IMR-90 (cell line): ENCODE measurements around the gene CDHR3. TPM values are rescaled to one million over a fixed set of nuclear protein-coding genes. Genes with fewer than 3 reads are reported as not detected.

ENCODE experiments used
- ATAC-seq: fragments of 200-7000 bp; cut with Tn5 transposase; 2 replicates; pipeline ENCODE4 v1.9.1; 2020; ENCODE audit warnings: low read depth, mild to moderate bottlenecking, moderate library complexity
- BruUV-seq: library from RNA; stranded (reverse); fragments of 400-500 nt; replicated peaks from 2 replicates; lab custom pipeline; 2021; lab: Mats Ljungman, UMichigan
- CTCF ChIA-PET: fragments of 300-600 bp; formaldehyde crosslinking; extraction: SDS; loops from one replicate; lab custom pipeline; 2021; ENCODE audit warnings: antibody characterized with exemption; lab: Yijun Ruan, JAX
- POLR2A ChIA-PET: fragments of 300-600 bp; sonication (Branson Sonifier 250); formaldehyde crosslinking; loops from one replicate; lab custom pipeline; 2022; ENCODE audit warnings: antibody characterized with exemption; ENCODE audit not compliant: unreplicated experiment; lab: Charles Lee
- DNase-seq: peaks from one replicate; pipeline ENCODE4 v3.0.0; 2013
- H2AFZ ChIP-seq: replicated peaks from 2 replicates; pipeline ENCODE3; 2013; ENCODE audit warnings: low read length, mild to moderate bottlenecking; ENCODE audit not compliant: poor library complexity
- H2AK5ac ChIP-seq: 2 replicates; pipeline ENCODE4 v1.6.1; 2013; ENCODE audit warnings: low read depth, low read length, inconsistent platforms
- H2AK9ac ChIP-seq: replicated peaks from 2 replicates; pipeline ENCODE3; 2013; ENCODE audit warnings: mild to moderate bottlenecking, low read depth, low read length, moderate library complexity; ENCODE audit not compliant: poor library complexity
- H2BK120ac ChIP-seq: 2 replicates; pipeline ENCODE4 v1.6.1; 2013; ENCODE audit warnings: low read depth, low read length, inconsistent platforms
- H2BK15ac ChIP-seq: 3 replicates; pipeline ENCODE4 v1.6.1; 2013; ENCODE audit warnings: low read depth, low read length, inconsistent platforms
- H2BK20ac ChIP-seq: 2 replicates; pipeline ENCODE4 v1.6.1; 2013; ENCODE audit warnings: low read depth, mild to moderate bottlenecking, inconsistent platforms, low read length, moderate library complexity
- H2BK5ac ChIP-seq: 2 replicates; pipeline ENCODE4 v1.6.1; 2013; ENCODE audit warnings: mild to moderate bottlenecking, low read depth, low read length, inconsistent platforms; ENCODE audit not compliant: poor library complexity, severe bottlenecking
- H3K14ac ChIP-seq: replicated peaks from 2 replicates; pipeline ENCODE4 v1.6.1; 2013; ENCODE audit warnings: low read depth, low read length, inconsistent platforms
- H3K18ac ChIP-seq: 2 replicates; pipeline ENCODE4 v1.6.1; 2013; ENCODE audit warnings: low read depth, low read length, control low read depth
- H3K23ac ChIP-seq: 2 replicates; pipeline ENCODE4 v1.6.1; 2013; ENCODE audit warnings: low read depth, low read length, inconsistent platforms
- H3K27ac ChIP-seq: 2 replicates; pipeline ENCODE4 v1.5.1; 2013; ENCODE audit warnings: mild to moderate bottlenecking, control low read depth, low read length; ENCODE audit not compliant: insufficient read depth
- H3K27me3 ChIP-seq: 2 replicates; pipeline ENCODE4 v1.6.1; 2013; ENCODE audit warnings: low read length; ENCODE audit not compliant: control insufficient read depth, insufficient read depth
- H3K36me3 ChIP-seq: 2 replicates; pipeline ENCODE4 v1.6.1; 2013; ENCODE audit warnings: low read length, mixed read lengths; ENCODE audit not compliant: control insufficient read depth, insufficient read depth
- H3K4ac ChIP-seq: 2 replicates; pipeline ENCODE4 v1.6.1; 2013; ENCODE audit warnings: low read depth, low read length, inconsistent platforms
- H3K4me1 ChIP-seq: 2 replicates; pipeline ENCODE4 v1.6.1; 2013; ENCODE audit warnings: low read length, mixed read lengths; ENCODE audit not compliant: control insufficient read depth, insufficient read depth
- H3K4me2 ChIP-seq: 2 replicates; pipeline ENCODE4 v1.6.1; 2013; ENCODE audit warnings: low read depth, mild to moderate bottlenecking, control low read depth, low read length, moderate library complexity
- H3K4me3 ChIP-seq: 2 replicates; pipeline ENCODE4 v1.5.1; 2013; ENCODE audit warnings: low read depth, mild to moderate bottlenecking, control low read depth, low read length, moderate library complexity; ENCODE audit not compliant: insufficient read depth
- H3K56ac ChIP-seq: 2 replicates; pipeline ENCODE4 v1.6.1; 2013; ENCODE audit warnings: low read length, inconsistent platforms; ENCODE audit not compliant: insufficient read depth; ENCODE audit errors: extremely low read depth
- H3K79me1 ChIP-seq, 2 experiments: 2 replicates each; pipeline ENCODE4 v1.6.1; 2013; ENCODE audit warnings: low read length in 2 of 2, inconsistent platforms in 1 of 2, low read depth in 1 of 2
- H3K9ac ChIP-seq: 2 replicates; pipeline ENCODE4 v1.6.1; 2013; ENCODE audit warnings: low read depth, low read length, control low read depth
- H3K9me1 ChIP-seq: 2 replicates; pipeline ENCODE4 v1.6.1; 2013; ENCODE audit warnings: low read length, inconsistent platforms; ENCODE audit not compliant: insufficient read depth
- H3K9me3 ChIP-seq: 2 replicates; pipeline ENCODE4 v1.6.1; 2013; ENCODE audit warnings: low read length; ENCODE audit not compliant: control insufficient read depth, insufficient read depth
- H4K20me1 ChIP-seq: 2 replicates; pipeline ENCODE4 v1.6.1; 2013; ENCODE audit warnings: low read length, inconsistent platforms; ENCODE audit not compliant: insufficient read depth
- H4K5ac ChIP-seq: 2 replicates; pipeline ENCODE4 v1.6.1; 2013; ENCODE audit warnings: mild to moderate bottlenecking, low read depth, low read length, control low read depth
- H4K8ac ChIP-seq, 2 experiments: 2 replicates each; pipeline ENCODE4 v1.6.1; 2013; ENCODE audit warnings: low read depth in 2 of 2, low read length in 2 of 2, control low read depth in 1 of 2, inconsistent platforms in 1 of 2
- H4K91ac ChIP-seq: 2 replicates; pipeline ENCODE4 v1.6.1; 2013; ENCODE audit warnings: low read depth, low read length, inconsistent platforms; ENCODE audit not compliant: insufficient read depth
- BHLHE40 ChIP-seq: fragments of 150-350 bp; IDR thresholded peaks from 2 replicates; pipeline ENCODE4 v1.6.1; 2016; ENCODE audit warnings: mild to moderate bottlenecking, low read depth, low read length
- CHD1 ChIP-seq: IDR thresholded peaks from 2 replicates; pipeline ENCODE4 v1.6.1; 2012; ENCODE audit warnings: low read depth, low read length, improper control_type of control experiment
- MAZ ChIP-seq: IDR thresholded peaks from 2 replicates; pipeline ENCODE4 v1.6.1; 2012; ENCODE audit warnings: low read depth, mild to moderate bottlenecking, low read length, improper control_type of control experiment, moderate library complexity, borderline replicate concordance
- POLR2A ChIP-seq: IDR thresholded peaks from 2 replicates; pipeline ENCODE4 v1.6.1; 2012; ENCODE audit warnings: mild to moderate bottlenecking, low read depth, low read length
- RAD21 ChIP-seq: IDR thresholded peaks from 2 replicates; pipeline ENCODE4 v1.6.1; 2012; ENCODE audit warnings: low read length, improper control_type of control experiment
- RCOR1 ChIP-seq: IDR thresholded peaks from 2 replicates; pipeline ENCODE4 v1.6.1; 2012; ENCODE audit warnings: mild to moderate bottlenecking, low read length, improper control_type of control experiment; ENCODE audit not compliant: insufficient replicate concordance
- SMC3 ChIP-seq: fragments of 150-350 bp; IDR thresholded peaks from 2 replicates; pipeline ENCODE4 v1.6.1; 2016; ENCODE audit warnings: low read depth, mild to moderate bottlenecking, antibody characterized with exemption, low read length, moderate library complexity
- WGBS, 2 experiments: methylation state at CpG; one replicate each; pipeline versions ENCODE4 v1.1.5 to v1.1.7; 2013; ENCODE audit warnings: missing lambda C conversion rate in 2 of 2; ENCODE audit not compliant: insufficient read length in 1 of 2; ENCODE audit errors: extremely low coverage in 2 of 2; 5-methylcytosine and 5-hydroxymethylcytosine counted together
- dilution Hi-C: fragments of 300-500 bp; cut with HindIII; formaldehyde crosslinking; loops from one replicate; pipeline ENCODE4 v1.14.3; 2018; ENCODE audit warnings: low sequenced_read_pairs; ENCODE audit not compliant: unreplicated experiment
- in situ Hi-C: fragments of 300-500 bp; cut with MboI; formaldehyde crosslinking; loops from 3 replicates; pipeline ENCODE4 v1.14.3; 2019; ENCODE audit warnings: low sequenced_read_pairs, inconsistent platforms, mixed read lengths
- intact Hi-C: fragments of 100-400 bp; cut with micrococcal nuclease; formaldehyde crosslinking; loops from 2 replicates; pipeline ENCODE4 v1.10.0; 2022
- polyA plus RNA-seq, 3 experiments: library from polyadenylated mRNA; depleted of rRNA; stranded (reverse); fragments of >200 nt; gene quantifications; 2 replicates each; pipeline ENCODE4 v1.2.3, GENCODE V29; 2012; ENCODE audit warnings: low replicate concordance in 1 of 3
- total RNA-seq: library from RNA; depleted of rRNA; stranded (reverse); fragments of >200 nt; gene quantifications from 2 replicates; pipeline ENCODE4 v1.2.3, GENCODE V29; 2012

The CDHR3 gene
- total and polyA plus RNA-seq, 2 of the 4 experiments (the other 2 are of a cell fraction) = 0.96 to 1.6 TPM

DNA sequence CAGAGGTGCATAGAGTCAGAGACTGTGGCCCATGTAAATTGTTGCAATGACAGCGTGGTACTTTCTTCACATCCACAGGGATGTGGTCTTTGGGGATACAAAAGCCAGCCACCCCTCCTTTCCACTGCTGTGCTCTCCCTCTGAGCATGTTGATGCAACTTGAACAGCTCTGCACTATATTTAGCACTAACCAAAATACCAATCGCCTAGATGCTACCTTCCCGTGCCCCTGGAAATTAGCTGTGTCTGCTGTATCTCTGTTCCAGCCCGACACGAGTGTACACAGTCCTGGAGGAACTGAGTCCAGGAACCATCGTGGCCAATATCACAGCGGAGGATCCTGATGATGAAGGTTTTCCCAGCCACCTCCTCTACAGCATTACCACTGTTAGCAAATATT, 38.1 kb downstream of the CDHR3 start:
- H3K9me3 ChIP-seq = no peaks in the 10 kb centered on the region
- no peak overlapping the region for H3K4me2 ChIP-seq
- no peak overlapping the region for H2BK5ac ChIP-seq
- dilution Hi-C loops = no loop called here
- DNase-seq (no peak), ATAC-seq (no peak)
- no peak overlapping the region for H4K8ac ChIP-seq
- no peaks in the 10 kb centered on the region for H3K9me1 ChIP-seq
- H3K4me3 ChIP-seq = no peak overlapping the region
- ChIA-PET CTCF (interaction anchor here (0.7 kb wide), 1 partner anchor 206 kb away, joined by 3 read pairs; no protein-coding TSS in a partner anchor), POLR2A (no interaction called here)
- in situ Hi-C loops = no loop called here
- no peak overlapping the region for H3K4ac ChIP-seq
- intact Hi-C loops = no loop called here
- H3K27ac ChIP-seq = no peak overlapping the region
- H3K56ac ChIP-seq = no peak overlapping the region
- H3K9ac ChIP-seq = no peak overlapping the region
- no peak overlapping the region for H4K91ac ChIP-seq
- no peaks in the 10 kb centered on the region for H3K79me1 ChIP-seq
- H2AK9ac ChIP-seq = no peak overlapping the region
- H2AK5ac ChIP-seq = no peak overlapping the region
- no peak overlapping the region for H2BK120ac ChIP-seq
- no peak overlapping the region for H2BK20ac ChIP-seq
- H2BK15ac ChIP-seq = no peak overlapping the region
- no peaks in the 10 kb centered on the region for H4K20me1 ChIP-seq
- no peak overlapping the region for H3K14ac ChIP-seq
- H3K36me3 ChIP-seq = no peaks in the 10 kb centered on the region
- WGBS, 2 experiments = no CpG with 5 or more reads among the region's 7 CpGs
- peaks cover 33% of the 10 kb centered on the region for H3K27me3 ChIP-seq
- no peak overlapping the region for H3K23ac ChIP-seq
- no peak overlapping the region for H4K5ac ChIP-seq
- no peak overlapping the region for H2AFZ ChIP-seq
- H3K18ac ChIP-seq = no peak overlapping the region
- no TSS peak for BruUV-seq
- no peaks in the 10 kb centered on the region for H3K4me1 ChIP-seq
- TF ChIP-seq RAD21 = no peak
- no peak for TF ChIP-seq MAZ
- TF ChIP-seq BHLHE40 = no peak
- TF ChIP-seq SMC3 = no peak
- no peak for TF ChIP-seq POLR2A
- no peak for TF ChIP-seq RCOR1
- TF ChIP-seq CHD1 = no peak
